ENCODE data around the gene TMEM98.

TMEM98 gene

GRCh38 chr17:32896647-32897258, 31.2 kb upstream of the TMEM98 start:
- TF ChIP-seq CTCF (IDR thresholded peaks at IDR 0.05): no peak

GRCh38 chr17:32899236-32900013, 28.5 kb upstream of the TMEM98 start:
- TF ChIP-seq CTCF (IDR thresholded peaks at IDR 0.05): no peak

GRCh38 chr17:32901743-32902142, 26.2 kb upstream of the TMEM98 start:
- TF ChIP-seq CTCF (IDR thresholded peaks at IDR 0.05): no peak

GRCh38 chr17:32903774-32904673, 23.9 kb upstream of the TMEM98 start:
- TF ChIP-seq CTCF (IDR thresholded peaks at IDR 0.05): no peak

- no peak for TF ChIP-seq CTCF (IDR thresholded peaks at IDR 0.05)
These were observed 23.1 kb upstream of the TMEM98 start for GRCh38 chr17:32904891-32905290.

- TF ChIP-seq CTCF (IDR thresholded peaks at IDR 0.05): no peak
These were observed 20.4 kb upstream of the TMEM98 start for GRCh38 chr17:32907583-32907982.

- TF ChIP-seq CTCF (IDR thresholded peaks at IDR 0.05): peak; percentile 75
These were observed 18.1 kb upstream of the TMEM98 start for GRCh38 chr17:32909787-32910369.
